Measurements from ENCODE around the gene PAWR. TPM values are rescaled to one million over a fixed set of nuclear protein-coding genes. Genes with fewer than 3 reads are reported as not detected.
"Not testable (repeated sequence)": the region's sequence is repeated elsewhere in the genome, so short reads cannot be mapped to it uniquely, and the experiment has no call there.

Gene PAWR
- total RNA-seq, 1 experiment from 2014 or later, result 204 TPM

- H4K20me1 ChIP-seq (ENCODE audit: insufficient read depth), result peaks cover 47% of the 10 kb centered on the region
- peaks cover 99% of the 10 kb centered on the region for H3K79me2 ChIP-seq (ENCODE audit: low read depth)
- DNase-seq, result peak in 1 of 2 experiments; percentile 76
- no peaks in the 10 kb centered on the region for H3K9me2 ChIP-seq (ENCODE audit: insufficient read depth)
- ChIA-PET POLR2A (ENCODE audit: unreplicated experiment) (no interaction called here), CTCF (no interaction called here)
- BruUV-seq (replicated peaks), result no TSS peak
- H3K4me3 ChIP-seq, result peak overlapping the region; percentile 82
- peaks cover 58% of the 10 kb centered on the region for H3K4me1 ChIP-seq (replicated peaks; ENCODE audit: insufficient read depth)
- H3K4me2 ChIP-seq, result peak overlapping the region; percentile 81
- no peak overlapping the region for H2AFZ ChIP-seq
- no peak for TF ChIP-seq CTCF (conservative IDR thresholded peaks at IDR 0.05)
- TF ChIP-seq EZH2 (IDR thresholded peaks at IDR 0.05; ENCODE audit: low read depth), result no peak
- no peaks in the 10 kb centered on the region for H3K27me3 ChIP-seq (ENCODE audit: insufficient read depth, low read depth)
- no peaks in the 10 kb centered on the region for H3K9me3 ChIP-seq (ENCODE audit: insufficient read depth, low read depth)
- peaks cover 25% of the 10 kb centered on the region for H3F3A ChIP-seq (ENCODE audit: insufficient read depth, low read depth)
- H3K36me3 ChIP-seq (ENCODE audit: low read depth), result peaks cover 24% of the 10 kb centered on the region
- intact Hi-C loops (cut with micrococcal nuclease; ENCODE audit: unreplicated experiment), result loop anchor here (1.0 kb wide), 1 partner anchor 137 kb away; no protein-coding TSS in a partner anchor
- peak overlapping the region; percentile 99 for H3K27ac ChIP-seq
These were observed 5.7 kb downstream of the PAWR start for GRCh38 chr12:79685068-79685467.

GRCh38 chr12:79684338-79684737 lies 6.4 kb downstream of the PAWR start:
- H3K9me3 ChIP-seq (ENCODE audit: insufficient read depth, low read depth); BruUV-seq (replicated peaks); intact Hi-C loops (cut with micrococcal nuclease; ENCODE audit: unreplicated experiment); H2AFZ ChIP-seq; POLR2A ChIA-PET (ENCODE audit: unreplicated experiment); H3K9me2 ChIP-seq (ENCODE audit: insufficient read depth); H3K27me3 ChIP-seq (ENCODE audit: insufficient read depth, low read depth); DNase-seq: not testable (repeated sequence)
- H3F3A ChIP-seq (ENCODE audit: insufficient read depth, low read depth), result peaks cover 25% of the 10 kb centered on the region
- H3K4me3 ChIP-seq, result peak overlapping the region; percentile 82; the same call in 1 of the 2 replicates
- peaks cover 58% of the 10 kb centered on the region for H3K4me1 ChIP-seq (replicated peaks; ENCODE audit: insufficient read depth)
- peak overlapping the region; percentile 99 for H3K27ac ChIP-seq
- peak overlapping the region; percentile 81 for H3K4me2 ChIP-seq
- peaks cover 27% of the 10 kb centered on the region for H3K36me3 ChIP-seq (ENCODE audit: low read depth)
- H4K20me1 ChIP-seq (ENCODE audit: insufficient read depth), result peaks cover 51% of the 10 kb centered on the region
- H3K79me2 ChIP-seq (ENCODE audit: low read depth), result peaks cover 99% of the 10 kb centered on the region
- CTCF ChIA-PET, result interaction anchor here (0.5 kb wide), 1 partner anchor 14 kb away, joined by 3 read pairs; no protein-coding TSS in a partner anchor

- no peaks in the 10 kb centered on the region for H3K9me2 ChIP-seq (ENCODE audit: insufficient read depth)
- H3K79me2 ChIP-seq (ENCODE audit: low read depth), result peaks cover 99% of the 10 kb centered on the region
- BruUV-seq (replicated peaks), result no TSS peak
- H3K4me1 ChIP-seq (replicated peaks; ENCODE audit: insufficient read depth), result peaks cover 58% of the 10 kb centered on the region
- H3K27me3 ChIP-seq (ENCODE audit: insufficient read depth, low read depth), result no peaks in the 10 kb centered on the region
- H3K4me3 ChIP-seq, result no peak overlapping the region
- intact Hi-C loops (cut with micrococcal nuclease; ENCODE audit: unreplicated experiment), result no loop called here
- POLR2A ChIA-PET (ENCODE audit: unreplicated experiment), result interaction anchor here (0.7 kb wide), 1 partner anchor 147 kb away, joined by 10 read pairs; no protein-coding TSS in a partner anchor
- peaks cover 44% of the 10 kb centered on the region for H4K20me1 ChIP-seq (ENCODE audit: insufficient read depth)
- peaks cover 27% of the 10 kb centered on the region for H3F3A ChIP-seq (ENCODE audit: insufficient read depth, low read depth)
- no peak overlapping the region for H2AFZ ChIP-seq
- CTCF ChIA-PET, result no interaction called here
- peak overlapping the region; percentile 40; the same call in 1 of the 2 replicates for H3K4me2 ChIP-seq
- peaks cover 27% of the 10 kb centered on the region for H3K36me3 ChIP-seq (ENCODE audit: low read depth)
- TF ChIP-seq CTCF (conservative IDR thresholded peaks at IDR 0.05) (no peak), EZH2 (IDR thresholded peaks at IDR 0.05; ENCODE audit: low read depth) (no peak)
- H3K27ac ChIP-seq, result no peak overlapping the region
- H3K9me3 ChIP-seq (ENCODE audit: insufficient read depth, low read depth), result no peaks in the 10 kb centered on the region
- DNase-seq, result no peak
These were observed 8.2 kb downstream of the PAWR start for GRCh38 chr12:79682593-79682992.
